HepG2 (cell line): ENCODE measurements around the gene CYB5B. TPM values are rescaled to one million over a fixed set of nuclear protein-coding genes. Genes with fewer than 3 reads are reported as not detected.

ENCODE experiments used
- ATAC-seq: fragments of 200-7000 bp; cut with Tn5 transposase; 3 replicates; pipeline ENCODE4 v1.9.1; 2020; ENCODE audit warnings: mild to moderate bottlenecking, moderate library complexity
- BruUV-seq: library from RNA; stranded (reverse); fragments of 400-500 nt; replicated peaks from 2 replicates; lab custom pipeline; 2021; lab: Mats Ljungman, UMichigan
- CTCF ChIA-PET: fragments of 300-600 bp; formaldehyde crosslinking; extraction: SDS; loops from one replicate; lab custom pipeline; 2021; ENCODE audit warnings: low total read pairs, inconsistent platforms, low intra/inter-chr PET ratio; lab: Yijun Ruan, JAX
- POLR2A ChIA-PET: fragments of 350-600 bp; sonication (Branson Sonifier 250); formaldehyde crosslinking; loops from one replicate; lab custom pipeline; 2020; ENCODE audit warnings: antibody characterized with exemption, inconsistent platforms; lab: Yijun Ruan, JAX
- DNase-seq: peaks from one replicate; pipeline ENCODE4 v3.0.0-alpha.2; 2015; ENCODE audit warnings: low spot score
- FAIRE-seq: peaks from 3 replicates; lab custom pipeline; 2011; peaks lifted over from hg19 to GRCh38; lab: Jason Lieb, UNC
- H2AFZ ChIP-seq: one replicate; pipeline ENCODE4 v1.6.1; 2011; ENCODE audit warnings: low read length, inconsistent platforms
- H3K27ac ChIP-seq: fragments of 300-600 bp; 3 replicates; pipeline ENCODE4 v1.8.0; 2011; ENCODE audit warnings: mixed run types, mild to moderate bottlenecking, mixed read lengths, low read length, inconsistent platforms; ENCODE audit not compliant: insufficient read depth; ENCODE audit errors: extremely low read length
- H3K27me3 ChIP-seq, 2 experiments: fragments of 200-600 bp in 1 of 2; 2 replicates in 1 of 2; 3 replicates in 1 of 2; pipeline versions ENCODE4 v1.6.0 to v1.8.0; 2011; ENCODE audit warnings: low read length in 2 of 2, mild to moderate bottlenecking in 2 of 2, moderate library complexity in 2 of 2, inconsistent platforms in 1 of 2; ENCODE audit not compliant: insufficient read depth in 2 of 2, control insufficient read depth in 1 of 2
- H3K36me3 ChIP-seq, 2 experiments: fragments of 200-600 bp in 1 of 2; replicated peaks in 1 of 2; 2 replicates in 1 of 2; 3 replicates in 1 of 2; pipeline versions ENCODE4 v1.5.1 to v1.8.0; 2011; ENCODE audit warnings: low read length in 2 of 2, inconsistent platforms in 1 of 2; ENCODE audit not compliant: insufficient read depth in 2 of 2, control insufficient read depth in 1 of 2
- H3K4me1 ChIP-seq: 2 replicates; pipeline ENCODE4 v1.5.1; 2012; ENCODE audit warnings: low read length, inconsistent platforms; ENCODE audit not compliant: insufficient read depth
- H3K4me2 ChIP-seq: 2 replicates; pipeline ENCODE4 v1.6.0; 2011; ENCODE audit warnings: low read depth, low read length, inconsistent platforms
- H3K4me3 ChIP-seq, 3 experiments: fragments of 200-600 bp in 1 of 3; sonication (generic), shearing (Covaris generic) in 1 of 3; replicated peaks in 1 of 3; 2 replicates each; pipeline ENCODE4 v1.5.1; 2011 to 2016; ENCODE audit warnings: low read length in 3 of 3, inconsistent platforms in 2 of 3, low read depth in 2 of 3, mild to moderate bottlenecking in 2 of 3, control low read depth in 1 of 3, mixed read lengths in 1 of 3; ENCODE audit not compliant: insufficient read depth in 1 of 3
- H3K79me2 ChIP-seq: one replicate; pipeline ENCODE4 v1.6.1; 2011; ENCODE audit warnings: low read length, inconsistent platforms; ENCODE audit not compliant: insufficient read depth
- H3K9ac ChIP-seq: 2 replicates; pipeline ENCODE4 v1.6.0; 2011; ENCODE audit warnings: mild to moderate bottlenecking, low read depth, low read length, inconsistent platforms; ENCODE audit not compliant: insufficient read depth
- H3K9me3 ChIP-seq: 2 replicates; pipeline ENCODE4 v1.5.1; 2012; ENCODE audit warnings: mild to moderate bottlenecking, low read length
- H4K20me1 ChIP-seq: 2 replicates; pipeline ENCODE4 v1.6.0; 2011; ENCODE audit warnings: inconsistent platforms, mild to moderate bottlenecking, low read length, moderate library complexity; ENCODE audit not compliant: insufficient read depth
- EED ChIP-seq: sonication (generic); formaldehyde crosslinking; IDR thresholded peaks from 2 replicates; pipeline ENCODE4 v1.5.0; 2020; ENCODE audit warnings: mild to moderate bottlenecking, missing genetic modification reagents
- GABPA ChIP-seq, 2 experiments: IDR thresholded peaks; 2 replicates each; pipeline ENCODE4 v1.6.1; 2011 to 2016; ENCODE audit warnings: low read depth in 2 of 2, low read length in 1 of 2, missing biosample characterization in 1 of 2, missing genetic modification characterization in 1 of 2
- HOXA7 ChIP-seq: sonication (generic); formaldehyde crosslinking; IDR thresholded peaks from 2 replicates; pipeline ENCODE4 v1.8.1; 2022; ENCODE audit warnings: mild to moderate bottlenecking, missing genetic modification reagents, moderate library complexity
- MTF1 ChIP-seq: sonication (generic); formaldehyde crosslinking; IDR thresholded peaks from 2 replicates; pipeline ENCODE4 v1.5.0; 2020; ENCODE audit warnings: missing genetic modification reagents
- NCOA2 ChIP-seq: sonication (generic); formaldehyde crosslinking; IDR thresholded peaks from 2 replicates; pipeline ENCODE4 v1.8.0; 2022; ENCODE audit warnings: inconsistent platforms
- SMARCC2 ChIP-seq: fragments of 450-650 bp; IDR thresholded peaks from 2 replicates; pipeline ENCODE4 v1.6.1; 2017; ENCODE audit warnings: antibody characterized with exemption, mild to moderate bottlenecking
- ZNF143 ChIP-seq: sonication (generic); formaldehyde crosslinking; IDR thresholded peaks from 2 replicates; pipeline ENCODE4 v1.4.0; 2020; ENCODE audit warnings: missing genetic modification reagents
- ZNF333 ChIP-seq: sonication (generic); formaldehyde crosslinking; IDR thresholded peaks from 2 replicates; pipeline ENCODE4 v1.4.0; 2020; ENCODE audit warnings: mild to moderate bottlenecking, missing genetic modification reagents, borderline replicate concordance
- ZNF75D ChIP-seq: sonication (generic); formaldehyde crosslinking; IDR thresholded peaks from 2 replicates; pipeline ENCODE4 v1.8.1; 2023; ENCODE audit warnings: missing genetic modification reagents, mild to moderate bottlenecking, borderline replicate concordance
- ZNF781 ChIP-seq: sonication (generic); formaldehyde crosslinking; IDR thresholded peaks from 2 replicates; pipeline ENCODE4 v1.5.1; 2020; ENCODE audit warnings: borderline replicate concordance, mild to moderate bottlenecking, missing genetic modification reagents; ENCODE audit errors: not compliant biosample characterization
- in situ Hi-C: cut with HindIII; loops from 2 replicates; pipeline ENCODE4 v1.10.0; 2017; ENCODE audit warnings: low pct_unique_long_range_greater_than_20kb; ENCODE audit not compliant: extremely low pct_ligation_motif_present
- intact Hi-C: fragments of 100-400 bp; cut with micrococcal nuclease; formaldehyde crosslinking; loops from one replicate; pipeline ENCODE4 v1.10.0; 2022; ENCODE audit not compliant: unreplicated experiment
- polyA plus RNA-seq, 8 experiments: library from polyadenylated mRNA; depleted of rRNA in 3 of 8; stranded (reverse) in 7 of 8; unstranded in 1 of 8; fragments of >200 nt; fragmentation: Illumina TruSeq in 4 of 8; extraction: Trizol in 4 of 8; gene quantifications; 2 replicates each; pipeline versions ENCODE4 v1.2.1 to v1.2.3, GENCODE V29; 2011 to 2016; ENCODE audit warnings: low read depth in 4 of 8, missing spikeins in 1 of 8, mixed read lengths in 1 of 8; ENCODE audit not compliant: insufficient read depth in 1 of 8
- total RNA-seq, 5 experiments: library from RNA; depleted of rRNA; stranded (reverse); fragments of >200 nt; fragmentation: Illumina TruSeq; extraction: Trizol; gene quantifications; 2 replicates each; pipeline ENCODE4 v1.2.3, GENCODE V29; 2016; ENCODE audit warnings: low read depth in 1 of 5
- TF ChIP-seq, protein P1 (sequence below): sonication (generic); formaldehyde crosslinking; IDR thresholded peaks from 2 replicates; pipeline ENCODE4 v1.5.1; 2020; ENCODE audit warnings: mild to moderate bottlenecking, missing genetic modification reagents, borderline replicate concordance
- TF ChIP-seq, protein P2 (sequence below): IDR thresholded peaks from 2 replicates; pipeline ENCODE4 v1.6.1; 2012; ENCODE audit warnings: low read depth, low read length, improper control_type of control experiment
- TF ChIP-seq, protein P3 (sequence below): sonication (generic); formaldehyde crosslinking; conservative IDR thresholded peaks from 2 replicates; pipeline ENCODE4 v1.4.0; 2020; ENCODE audit warnings: missing genetic modification reagents
- TF ChIP-seq, protein P4 (sequence below): sonication (generic); formaldehyde crosslinking; IDR thresholded peaks from 2 replicates; pipeline ENCODE4 v1.5.0; 2020; ENCODE audit warnings: mild to moderate bottlenecking, missing genetic modification reagents, borderline replicate concordance

Gene CYB5B
- total and polyA plus RNA-seq, 2 of the 13 experiments (the other 11 are each of a cell fraction or from before 2014, with no cell fraction given) = 234 to 432 TPM

DNA sequence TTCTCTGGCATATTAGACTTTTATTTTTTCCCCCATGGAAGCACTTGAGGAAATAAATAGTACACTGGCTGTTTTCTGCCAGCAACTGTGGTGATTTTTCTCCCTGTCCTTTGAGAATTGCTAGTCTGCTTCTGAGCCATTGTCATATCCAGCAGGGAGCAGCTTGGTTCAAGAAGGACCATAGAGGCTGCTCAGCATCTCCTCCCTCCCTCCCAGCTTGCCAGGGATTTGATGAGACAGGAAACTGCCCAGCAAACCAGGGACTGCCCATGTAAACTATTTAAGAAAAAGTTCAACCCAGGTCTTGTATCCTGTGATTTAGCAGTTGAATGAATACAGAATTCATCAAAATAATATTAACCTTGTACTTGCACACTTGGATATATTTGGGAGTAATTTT, 39.5 kb downstream of the CYB5B start:
- FAIRE-seq = no peak
- POLR2A ChIA-PET = interaction anchor here (5.7 kb wide), 1 partner anchor 67 kb away, joined by 52 read pairs; no protein-coding TSS in a partner anchor
- intact Hi-C loops = no loop called here

More for the DNA sequence above, 39.5 kb downstream of the CYB5B start:
- in situ Hi-C loops = no loop called here
- Histone ChIP-seq H3K4me1 (peaks cover 60% of the 10 kb centered on the region), H3K27me3 (no peaks in the 10 kb centered on the region), H3K79me2 (peaks cover 11% of the 10 kb centered on the region), H3K27ac (peak overlapping the region; percentile 82), H3K4me3 (no peak overlapping the region), H3K4me2 (no peak overlapping the region), H3K9ac (no peak overlapping the region), H2AFZ (no peak overlapping the region), H4K20me1 (no peaks in the 10 kb centered on the region), H3K36me3 (peaks cover 9 to 46% of the 10 kb centered on the region in 2 experiments), H3K9me3 (no peaks in the 10 kb centered on the region)
- ATAC-seq (no peak), DNase-seq (no peak)
- no TSS peak for BruUV-seq
- TF ChIP-seq HOXA7 (no peak), ZNF143 (CRISPR knock-in tag) (no peak), GABPA (IDR thresholded peaks at IDR 0.05; ENCODE audit: low read depth, low read length) (no peak), GABPA (CRISPR knock-in tag; IDR thresholded peaks at IDR 0.05; ENCODE audit: low read depth) (no peak), ZNF781 (CRISPR knock-in tag) (no peak), NCOA2 (CRISPR knock-in tag) (no peak), ZNF75D (no peak), ZNF333 (CRISPR knock-in tag) (no peak), MTF1 (CRISPR knock-in tag) (no peak), EED (CRISPR knock-in tag) (no peak), SMARCC2 (no peak)
- TF ChIP-seq, protein P1, sequence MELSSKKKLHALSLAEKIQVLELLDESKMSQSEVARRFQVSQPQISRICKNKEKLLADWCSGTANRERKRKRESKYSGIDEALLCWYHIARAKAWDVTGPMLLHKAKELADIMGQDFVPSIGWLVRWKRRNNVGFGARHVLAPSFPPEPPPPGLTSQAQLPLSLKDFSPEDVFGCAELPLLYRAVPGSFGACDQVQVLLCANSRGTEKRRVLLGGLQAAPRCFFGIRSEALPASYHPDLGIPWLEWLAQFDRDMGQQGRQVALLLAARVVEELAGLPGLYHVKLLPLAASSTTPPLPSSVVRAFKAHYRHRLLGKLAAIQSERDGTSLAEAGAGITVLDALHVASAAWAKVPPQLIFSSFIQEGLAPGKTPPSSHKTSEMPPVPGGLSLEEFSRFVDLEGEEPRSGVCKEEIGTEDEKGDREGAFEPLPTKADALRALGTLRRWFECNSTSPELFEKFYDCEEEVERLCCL (CRISPR knock-in tag) = no peak
- TF ChIP-seq, protein P2, sequence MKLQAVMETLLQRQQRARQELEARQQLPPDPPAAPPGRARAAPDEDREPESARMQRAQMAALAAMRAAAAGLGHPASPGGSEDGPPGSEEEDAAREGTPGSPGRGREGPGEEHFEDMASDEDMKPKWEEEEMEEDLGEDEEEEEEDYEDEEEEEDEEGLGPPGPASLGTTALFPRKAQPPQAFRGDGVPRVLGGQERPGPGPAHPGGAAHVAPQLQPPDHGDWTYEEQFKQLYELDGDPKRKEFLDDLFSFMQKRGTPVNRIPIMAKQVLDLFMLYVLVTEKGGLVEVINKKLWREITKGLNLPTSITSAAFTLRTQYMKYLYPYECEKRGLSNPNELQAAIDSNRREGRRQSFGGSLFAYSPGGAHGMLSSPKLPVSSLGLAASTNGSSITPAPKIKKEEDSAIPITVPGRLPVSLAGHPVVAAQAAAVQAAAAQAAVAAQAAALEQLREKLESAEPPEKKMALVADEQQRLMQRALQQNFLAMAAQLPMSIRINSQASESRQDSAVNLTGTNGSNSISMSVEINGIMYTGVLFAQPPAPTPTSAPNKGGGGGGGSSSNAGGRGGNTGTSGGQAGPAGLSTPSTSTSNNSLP = no peak
- TF ChIP-seq, protein P3, sequence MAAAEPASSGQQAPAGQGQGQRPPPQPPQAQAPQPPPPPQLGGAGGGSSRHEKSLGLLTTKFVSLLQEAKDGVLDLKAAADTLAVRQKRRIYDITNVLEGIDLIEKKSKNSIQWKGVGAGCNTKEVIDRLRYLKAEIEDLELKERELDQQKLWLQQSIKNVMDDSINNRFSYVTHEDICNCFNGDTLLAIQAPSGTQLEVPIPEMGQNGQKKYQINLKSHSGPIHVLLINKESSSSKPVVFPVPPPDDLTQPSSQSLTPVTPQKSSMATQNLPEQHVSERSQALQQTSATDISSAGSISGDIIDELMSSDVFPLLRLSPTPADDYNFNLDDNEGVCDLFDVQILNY (CRISPR knock-in tag) = no peak
- TF ChIP-seq, protein P4, sequence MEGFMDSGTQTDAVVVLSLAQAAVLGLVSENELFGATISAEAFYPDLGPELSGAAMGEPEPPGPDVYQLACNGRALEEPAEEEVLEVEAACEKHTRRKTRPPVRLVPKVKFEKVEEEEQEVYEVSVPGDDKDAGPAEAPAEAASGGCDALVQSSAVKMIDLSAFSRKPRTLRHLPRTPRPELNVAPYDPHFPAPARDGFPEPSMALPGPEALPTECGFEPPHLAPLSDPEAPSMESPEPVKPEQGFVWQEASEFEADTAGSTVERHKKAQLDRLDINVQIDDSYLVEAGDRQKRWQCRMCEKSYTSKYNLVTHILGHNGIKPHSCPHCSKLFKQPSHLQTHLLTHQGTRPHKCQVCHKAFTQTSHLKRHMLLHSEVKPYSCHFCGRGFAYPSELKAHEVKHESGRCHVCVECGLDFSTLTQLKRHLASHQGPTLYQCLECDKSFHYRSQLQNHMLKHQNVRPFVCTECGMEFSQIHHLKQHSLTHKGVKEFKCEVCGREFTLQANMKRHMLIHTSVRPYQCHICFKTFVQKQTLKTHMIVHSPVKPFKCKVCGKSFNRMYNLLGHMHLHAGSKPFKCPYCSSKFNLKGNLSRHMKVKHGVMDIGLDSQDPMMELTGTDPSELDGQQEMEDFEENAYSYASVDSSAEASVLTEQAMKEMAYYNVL (CRISPR knock-in tag) = no peak
- CTCF ChIA-PET = no interaction called here
